Stimulated activated memory B cell treated with anti-CD40 and anti-IgM and Interleukin-4, amounts not matched to agents 10 μg/mL and 1 μg/mL and 100 μg/mL, for 72 hours (primary cell): ENCODE measurements around the gene FAM193B.
A peak's percentile ranks its signal among the peaks of the same experiment; 100 is the strongest.

Experiments
- ATAC-seq: fragments of 150-1000 bp; cut with Tn5 transposase; 2 replicates; pipeline ENCODE4 v1.10.0; 2021
- H3K27ac Mint-ChIP-seq: one replicate; pipeline ENCODE4 v1.8.0; 2022; ENCODE audit warnings: mild to moderate bottlenecking, mixed read lengths
- H3K27me3 Mint-ChIP-seq: one replicate; pipeline ENCODE4 v1.8.0; 2022; ENCODE audit warnings: mixed read lengths
- H3K36me3 Mint-ChIP-seq: one replicate; pipeline ENCODE4 v1.8.0; 2022; ENCODE audit warnings: mixed read lengths
- H3K4me1 Mint-ChIP-seq: one replicate; pipeline ENCODE4 v1.8.0; 2022; ENCODE audit warnings: mixed read lengths
- H3K4me3 Mint-ChIP-seq: one replicate; pipeline ENCODE4 v1.8.0; 2022; ENCODE audit warnings: mild to moderate bottlenecking, moderate library complexity, mixed read lengths
- H3K9me3 Mint-ChIP-seq: one replicate; pipeline ENCODE4 v1.8.0; 2022; ENCODE audit warnings: mixed read lengths

FAM193B gene

GRCh38 chr5:177507165-177507564 is 47.2 kb downstream of the FAM193B start:
- Mint-ChIP-seq H3K27ac (peak overlapping the region; percentile 95), H3K4me3 (peak overlapping the region; percentile 94), H3K9me3 (no peaks in the 10 kb centered on the region), H3K27me3 (no peaks in the 10 kb centered on the region), H3K4me1 (peaks cover 72% of the 10 kb centered on the region), H3K36me3 (peaks cover 49% of the 10 kb centered on the region)
- no peak for ATAC-seq

- Mint-ChIP-seq H3K27me3 (no peaks in the 10 kb centered on the region), H3K4me3 (no peak overlapping the region), H3K4me1 (peaks cover 77% of the 10 kb centered on the region), H3K9me3 (no peaks in the 10 kb centered on the region), H3K36me3 (peaks cover 37% of the 10 kb centered on the region), H3K27ac (no peak overlapping the region)
- no peak for ATAC-seq
Observed at GRCh38 chr5:177505075-177505474, 49.3 kb downstream of the FAM193B start.

GRCh38 chr5:177504086-177505056 is 50.0 kb downstream of the FAM193B start:
- no peak overlapping the region for H3K27ac Mint-ChIP-seq
- H3K9me3 Mint-ChIP-seq: no peaks in the 10 kb centered on the region
- peaks cover 76% of the 10 kb centered on the region for H3K4me1 Mint-ChIP-seq
- H3K36me3 Mint-ChIP-seq: peaks cover 32% of the 10 kb centered on the region
- no peak for ATAC-seq
- no peak overlapping the region for H3K4me3 Mint-ChIP-seq
- H3K27me3 Mint-ChIP-seq: no peaks in the 10 kb centered on the region

- peaks cover 29% of the 10 kb centered on the region for H3K36me3 Mint-ChIP-seq
- peaks cover 6% of the 10 kb centered on the region for H3K27me3 Mint-ChIP-seq
- H3K27ac Mint-ChIP-seq: no peak overlapping the region
- peaks cover 72% of the 10 kb centered on the region for H3K4me1 Mint-ChIP-seq
- no peak for ATAC-seq
- H3K4me3 Mint-ChIP-seq: no peak overlapping the region
- no peaks in the 10 kb centered on the region for H3K9me3 Mint-ChIP-seq
Observed at GRCh38 chr5:177503351-177504085, 50.8 kb downstream of the FAM193B start.

- peaks cover 12% of the 10 kb centered on the region for H3K27me3 Mint-ChIP-seq
- no peaks in the 10 kb centered on the region for H3K9me3 Mint-ChIP-seq
- ATAC-seq: no peak
- H3K4me1 Mint-ChIP-seq: peaks cover 73% of the 10 kb centered on the region
- peak overlapping the region; percentile 31 for H3K27ac Mint-ChIP-seq
- peak overlapping the region; percentile 6 for H3K4me3 Mint-ChIP-seq
- H3K36me3 Mint-ChIP-seq: peaks cover 25% of the 10 kb centered on the region
Observed at GRCh38 chr5:177502886-177503285, 51.5 kb downstream of the FAM193B start.

- Mint-ChIP-seq H3K27me3 (peaks cover 12% of the 10 kb centered on the region), H3K4me1 (peaks cover 69% of the 10 kb centered on the region), H3K27ac (peak overlapping the region; percentile 31), H3K4me3 (peak overlapping the region; percentile 33), H3K9me3 (no peaks in the 10 kb centered on the region), H3K36me3 (peaks cover 17% of the 10 kb centered on the region)
- no peak for ATAC-seq
Observed at GRCh38 chr5:177501874-177502678, 52.3 kb downstream of the FAM193B start.

GRCh38 chr5:177500685-177501522 is 53.5 kb downstream of the FAM193B start:
- Mint-ChIP-seq H3K27me3 (peaks cover 12% of the 10 kb centered on the region), H3K9me3 (no peaks in the 10 kb centered on the region), H3K27ac (no peak overlapping the region), H3K4me3 (no peak overlapping the region), H3K36me3 (peaks cover 13% of the 10 kb centered on the region), H3K4me1 (peaks cover 71% of the 10 kb centered on the region)
- ATAC-seq: no peak

- Mint-ChIP-seq H3K4me1 (peaks cover 75% of the 10 kb centered on the region), H3K4me3 (peak overlapping the region; percentile 18), H3K27me3 (peaks cover 12% of the 10 kb centered on the region), H3K27ac (no peak overlapping the region), H3K36me3 (peaks cover 7% of the 10 kb centered on the region), H3K9me3 (no peaks in the 10 kb centered on the region)
- no peak for ATAC-seq
Observed at GRCh38 chr5:177499842-177500241, 54.5 kb downstream of the FAM193B start.

- H3K36me3 Mint-ChIP-seq: peaks cover 8% of the 10 kb centered on the region
- H3K27ac Mint-ChIP-seq: peak overlapping the region; percentile 45
- H3K4me1 Mint-ChIP-seq: peaks cover 86% of the 10 kb centered on the region
- H3K9me3 Mint-ChIP-seq: no peaks in the 10 kb centered on the region
- peak overlapping the region; percentile 75 for H3K4me3 Mint-ChIP-seq
- peaks cover 12% of the 10 kb centered on the region for H3K27me3 Mint-ChIP-seq
- ATAC-seq: no peak
Observed at GRCh38 chr5:177498013-177498787, 56.2 kb downstream of the FAM193B start.

- H3K36me3 Mint-ChIP-seq: peaks cover 10% of the 10 kb centered on the region
- H3K9me3 Mint-ChIP-seq: no peaks in the 10 kb centered on the region
- peak within 1 kb of the TSS; percentile 75 for H3K4me3 Mint-ChIP-seq
- peaks cover 12% of the 10 kb centered on the region for H3K27me3 Mint-ChIP-seq
- H3K27ac Mint-ChIP-seq: peak within 1 kb of the TSS; percentile 69
- peak; percentile 90 for ATAC-seq
- peaks cover 86% of the 10 kb centered on the region for H3K4me1 Mint-ChIP-seq
Observed at GRCh38 chr5:177497292-177498012, 56.9 kb downstream of the FAM193B start, which contains the start of gene PDLIM7. Gene PDLIM7, minus strand, starts transcription at chr5:177497604. Its CDS starts 1,092 bp downstream, at chr5:177496512.

GRCh38 chr5:177496727-177497291 is 57.6 kb downstream of the FAM193B start:
- Mint-ChIP-seq H3K36me3 (peaks cover 11% of the 10 kb centered on the region), H3K4me3 (peak overlapping the region; percentile 75), H3K4me1 (peaks cover 80% of the 10 kb centered on the region), H3K27me3 (peaks cover 12% of the 10 kb centered on the region), H3K27ac (peak overlapping the region; percentile 69), H3K9me3 (no peaks in the 10 kb centered on the region)
- ATAC-seq: no peak

GRCh38 chr5:177496070-177496726 is 58.2 kb downstream of the FAM193B start:
- H3K27me3 Mint-ChIP-seq: peaks cover 12% of the 10 kb centered on the region
- H3K27ac Mint-ChIP-seq: peak overlapping the region; percentile 69
- ATAC-seq: no peak
- peak overlapping the region; percentile 75 for H3K4me3 Mint-ChIP-seq
- H3K4me1 Mint-ChIP-seq: peaks cover 76% of the 10 kb centered on the region
- H3K9me3 Mint-ChIP-seq: no peaks in the 10 kb centered on the region
- peaks cover 14% of the 10 kb centered on the region for H3K36me3 Mint-ChIP-seq
